Activated CD4-positive, alpha-beta T cell treated with anti-CD3 and anti-CD28 coated beads, Interleukin-2, amount 50 U/mL, for 24 hours (primary cell): ENCODE data around the gene BMPER.
A peak's percentile ranks its signal among the peaks of the same experiment; 100 is the strongest.

Experiments used
- DNase-seq, 2 donors: peaks; one replicate each; pipeline ENCODE4 v3.0.0-alpha.2; 2020; ENCODE audit warnings: low read depth in 1 of 2, low spot score in 1 of 2

BMPER gene

DNA sequence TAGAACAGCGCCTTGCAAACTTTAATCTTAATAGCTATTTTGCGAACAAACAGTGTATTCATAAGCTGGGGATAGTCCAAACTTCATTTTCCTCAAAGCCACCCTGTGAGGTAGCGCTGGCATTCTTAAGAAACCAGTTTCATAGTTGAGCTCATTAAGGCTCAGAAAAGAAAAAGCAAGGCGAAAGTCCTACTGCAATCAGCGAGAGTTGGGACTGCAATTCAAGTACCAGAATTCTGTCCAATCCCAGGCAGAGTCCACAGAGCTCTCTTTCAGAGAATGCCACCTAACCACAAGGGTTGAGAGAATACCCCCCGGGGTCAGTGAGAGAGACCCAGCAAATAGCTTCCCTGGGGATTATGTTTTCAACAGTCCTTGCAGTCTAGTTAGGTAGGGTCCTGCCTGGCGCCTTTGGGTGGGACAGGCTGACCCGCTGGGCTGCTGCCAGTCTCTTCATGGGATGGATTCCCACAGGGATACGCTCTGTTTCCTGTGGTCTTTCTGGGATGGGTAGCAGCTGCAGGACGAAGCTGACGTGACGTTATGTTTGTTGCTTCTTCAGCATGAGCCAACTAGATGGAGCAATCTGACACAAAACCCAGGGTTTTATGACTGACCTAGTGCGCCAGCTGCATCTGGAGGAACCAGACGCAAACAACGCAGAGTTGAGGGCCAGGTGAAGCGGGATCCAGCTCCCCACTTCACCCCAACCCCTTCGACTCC lies 16.0 kb downstream of the BMPER start:
- DNase-seq, result no peak

DNA sequence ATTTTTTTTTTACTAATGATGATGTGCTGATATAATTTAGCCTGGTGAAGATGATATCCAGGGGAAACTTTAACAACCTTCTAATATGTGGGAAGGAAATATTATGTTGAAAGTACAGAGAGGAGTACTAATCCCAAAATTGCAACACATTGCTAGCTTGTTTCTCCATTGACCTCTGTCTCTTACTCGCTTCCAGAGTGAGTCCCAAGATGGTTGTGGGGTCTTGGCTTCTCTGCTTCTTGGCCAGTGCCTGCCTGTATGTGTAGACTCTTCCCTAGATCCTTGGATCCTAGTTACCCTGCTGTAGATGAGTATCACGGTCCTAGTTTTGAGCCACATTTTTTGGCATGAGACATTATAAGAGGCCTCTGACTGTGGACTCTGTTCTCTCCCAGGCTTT lies 17.5 kb downstream of the BMPER start:
- no peak for DNase-seq

DNA sequence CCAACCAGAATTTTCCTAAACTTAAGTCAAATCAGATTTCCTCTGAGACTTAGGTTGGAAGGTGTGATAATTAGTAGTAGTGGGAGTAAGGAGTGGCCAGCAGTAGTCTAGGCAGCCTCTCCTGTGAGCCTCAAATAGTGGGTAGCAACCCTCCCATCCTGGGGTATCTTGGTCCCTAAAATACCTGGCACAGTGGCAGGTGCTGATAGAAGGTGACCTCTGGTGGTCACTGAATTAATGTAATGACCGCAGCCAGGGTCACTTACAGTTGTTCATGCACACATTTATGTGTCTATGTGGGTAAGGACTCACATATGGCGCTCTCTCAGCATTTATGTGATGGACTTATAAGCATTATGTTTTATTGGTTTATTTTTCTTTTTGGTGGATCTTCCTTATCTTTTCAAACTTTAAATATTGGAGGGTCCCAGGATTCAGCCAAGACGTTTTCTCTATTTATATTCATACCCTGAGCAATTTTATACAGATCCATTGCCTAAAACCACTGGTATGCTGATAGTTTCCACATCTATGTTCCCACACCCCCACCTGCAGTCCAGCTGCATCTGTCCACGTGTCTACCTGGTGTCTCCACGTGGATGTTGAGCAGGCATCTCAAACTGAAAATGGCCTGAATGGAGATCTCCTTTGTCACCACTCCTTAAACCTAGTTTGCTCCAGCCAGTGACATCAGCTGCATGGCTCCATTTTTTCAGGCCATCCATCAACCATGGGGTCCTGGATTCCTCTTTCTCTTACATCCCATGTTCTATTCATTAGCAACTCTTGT lies 18.3 kb downstream of the BMPER start:
- no peak for DNase-seq

DNA sequence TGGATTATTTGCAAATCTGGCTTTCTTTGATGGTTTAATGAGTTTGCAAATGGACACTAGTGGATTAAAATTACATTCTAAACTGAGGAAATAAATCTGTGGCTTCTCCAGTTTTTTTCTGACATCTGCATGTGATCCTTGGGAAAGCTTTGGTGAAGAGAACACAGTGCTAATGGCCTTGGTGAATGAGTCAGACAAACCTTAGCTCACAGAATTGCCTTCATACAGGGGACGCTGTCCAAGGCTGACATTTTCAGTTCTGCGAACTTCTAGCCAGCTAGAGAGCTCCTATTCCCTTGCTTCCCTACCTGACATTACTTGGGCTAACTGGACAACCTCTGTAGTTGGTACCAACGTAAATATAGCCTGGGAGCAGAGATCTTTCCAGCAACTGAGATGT lies 21.2 kb downstream of the BMPER start:
- no peak for DNase-seq

DNA sequence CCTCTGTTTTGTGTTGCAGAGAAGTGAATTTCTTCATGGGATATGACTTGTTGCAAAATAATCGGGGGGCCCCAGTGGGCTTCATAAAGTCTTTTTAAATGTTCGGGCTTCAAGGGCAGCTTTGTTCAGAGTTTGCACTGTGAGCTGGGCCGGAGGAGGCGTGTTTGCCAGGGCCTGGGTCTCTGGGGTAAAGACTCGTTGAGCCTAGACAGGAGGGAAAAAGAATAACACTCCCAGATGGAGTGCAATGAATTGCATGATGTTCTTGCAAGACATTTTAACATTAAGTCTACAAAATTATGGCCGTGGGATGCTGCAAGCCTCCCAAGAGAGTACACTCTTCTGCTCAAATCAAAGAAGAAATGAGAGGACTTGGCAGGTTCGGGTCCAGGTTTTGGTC lies 23.6 kb downstream of the BMPER start:
- DNase-seq, result no peak

DNA sequence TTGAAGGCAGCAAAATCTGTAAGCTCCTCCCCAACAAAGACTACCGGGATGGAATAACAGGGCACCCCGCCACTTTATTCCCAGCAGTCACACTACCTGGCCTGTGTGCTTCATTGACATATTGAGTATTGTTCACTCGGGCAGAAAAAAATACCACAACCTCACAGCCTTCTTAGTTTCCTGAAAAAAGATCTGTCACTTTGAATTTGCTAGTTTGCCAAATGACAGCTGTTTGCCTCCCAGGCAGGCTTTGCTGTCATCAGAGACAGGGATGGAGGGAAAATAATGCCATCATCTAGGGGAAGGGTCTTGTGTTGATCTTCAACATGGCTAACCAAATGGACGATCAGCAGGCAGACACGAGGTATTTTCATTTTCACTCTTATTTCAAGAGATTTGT lies 26.9 kb downstream of the BMPER start:
- no peak for DNase-seq

DNA sequence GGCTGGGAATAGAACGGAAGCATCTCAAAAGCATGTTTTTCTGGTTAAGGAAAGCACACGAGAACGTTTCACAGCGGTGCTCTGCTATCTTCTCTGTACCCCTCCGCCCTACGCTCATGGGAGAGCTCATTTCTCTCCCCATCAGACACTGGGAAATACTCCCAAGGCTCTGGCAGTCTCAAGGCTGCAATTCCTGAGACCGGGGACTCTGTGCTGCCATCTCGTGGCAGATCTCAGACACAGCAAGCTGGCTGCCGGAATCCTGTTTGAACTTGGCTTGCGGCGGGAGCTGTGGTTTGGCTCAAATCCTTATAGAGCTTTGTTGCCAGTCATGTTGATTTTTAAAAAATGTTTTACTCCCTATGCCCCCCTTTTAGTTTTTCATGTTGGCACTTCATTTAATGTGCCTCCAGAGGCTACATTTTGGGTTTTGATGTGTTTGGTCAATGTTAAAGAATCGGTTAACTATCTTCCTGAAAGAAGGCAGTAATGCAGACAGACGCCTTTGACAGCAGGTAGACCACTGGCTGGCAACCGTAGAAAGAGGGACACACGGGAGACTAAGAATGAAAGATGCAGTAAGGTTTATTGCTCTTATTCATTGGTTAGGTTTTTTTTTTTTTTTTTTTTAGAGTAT lies 27.6 kb downstream of the BMPER start:
- peak; percentile 37 to 46 for DNase-seq

DNA sequence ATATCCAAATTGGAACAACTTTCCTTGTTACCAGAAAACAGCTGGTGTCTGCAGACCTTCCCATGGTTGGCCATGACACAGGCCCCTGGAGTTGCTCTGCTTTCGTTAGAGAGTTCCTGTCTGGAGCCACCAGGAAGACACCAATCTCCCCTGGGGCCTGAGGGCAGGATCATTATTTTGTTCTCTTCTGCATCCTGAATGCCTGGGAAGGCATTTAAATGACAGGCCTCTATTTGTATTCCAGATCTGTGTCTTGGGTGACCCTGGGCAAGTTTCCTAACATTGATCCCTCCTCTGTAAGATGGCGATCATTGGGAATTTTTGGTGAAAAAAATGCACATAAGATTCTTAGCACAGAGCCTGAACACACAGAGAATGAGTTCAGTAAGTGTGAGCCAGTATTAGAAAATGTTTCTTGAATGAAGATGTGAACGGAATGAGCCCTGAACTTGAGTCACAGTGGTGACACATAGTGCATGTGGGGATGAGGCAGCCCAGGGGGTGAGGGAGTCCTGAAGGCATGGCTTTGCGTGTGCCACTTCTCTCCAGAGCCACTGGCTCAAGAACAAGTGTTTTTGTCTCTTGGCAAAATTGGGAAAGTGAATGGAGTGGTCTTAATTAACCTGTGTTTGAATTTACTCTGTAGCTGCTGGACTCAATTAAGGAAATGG lies 28.4 kb downstream of the BMPER start:
- DNase-seq, result no peak

DNA sequence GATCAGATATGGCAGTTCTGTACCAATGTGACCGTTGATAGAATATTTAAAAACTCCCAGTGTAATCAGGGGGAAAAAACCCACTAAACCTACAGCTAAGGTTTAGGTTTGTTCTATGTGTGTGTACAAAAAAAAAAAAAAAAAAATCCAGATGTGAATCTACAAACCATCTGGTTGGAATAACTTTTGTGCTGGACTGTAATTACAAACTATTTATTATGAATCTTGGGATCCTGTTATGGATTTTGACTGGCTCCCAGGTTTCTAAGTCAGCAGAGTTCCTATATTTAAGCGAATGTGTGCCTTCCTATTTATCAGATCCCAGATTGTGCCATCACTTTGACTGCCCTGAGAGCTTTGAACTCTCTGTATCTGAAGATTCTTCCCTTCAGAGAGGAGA lies 29.1 kb downstream of the BMPER start:
- DNase-seq, result no peak

DNA sequence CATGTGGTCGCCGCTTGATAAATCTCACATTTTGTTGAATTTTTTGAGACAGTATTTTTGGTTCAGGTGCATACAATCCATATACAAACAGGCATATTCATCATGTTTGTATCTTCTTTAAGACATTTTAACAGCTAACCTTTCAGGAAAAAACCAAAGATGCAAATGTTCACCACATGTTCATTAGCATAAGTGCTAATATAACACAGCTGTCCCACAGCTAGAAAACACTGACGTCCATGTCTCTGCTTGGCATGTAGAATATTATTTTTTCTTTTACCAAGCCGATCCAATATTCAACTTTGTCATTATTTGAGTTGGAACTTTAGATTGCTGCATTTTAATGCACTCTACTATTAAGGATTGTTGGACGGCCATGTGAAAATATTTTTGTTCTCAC lies 31.2 kb downstream of the BMPER start:
- no peak for DNase-seq

DNA sequence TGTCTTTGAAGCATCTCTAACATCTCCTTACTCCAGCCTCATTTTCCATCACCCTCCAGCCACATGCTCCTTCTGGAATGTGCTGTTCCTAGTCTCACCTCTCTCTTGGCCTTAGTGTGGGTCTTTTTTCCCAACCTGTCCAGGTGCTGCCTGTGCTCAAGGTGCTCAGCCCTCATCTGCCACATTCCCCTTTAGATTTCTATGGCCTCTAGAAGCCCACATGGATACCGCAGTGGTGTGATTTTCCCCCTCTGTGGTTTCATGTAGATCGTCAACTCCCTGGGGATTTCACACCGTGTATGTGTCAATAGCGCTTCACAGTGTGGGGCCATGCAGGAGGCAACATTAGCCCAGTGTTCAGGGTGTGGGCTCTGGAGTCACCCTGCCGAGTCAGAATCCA lies 32.5 kb downstream of the BMPER start:
- no peak for DNase-seq

DNA sequence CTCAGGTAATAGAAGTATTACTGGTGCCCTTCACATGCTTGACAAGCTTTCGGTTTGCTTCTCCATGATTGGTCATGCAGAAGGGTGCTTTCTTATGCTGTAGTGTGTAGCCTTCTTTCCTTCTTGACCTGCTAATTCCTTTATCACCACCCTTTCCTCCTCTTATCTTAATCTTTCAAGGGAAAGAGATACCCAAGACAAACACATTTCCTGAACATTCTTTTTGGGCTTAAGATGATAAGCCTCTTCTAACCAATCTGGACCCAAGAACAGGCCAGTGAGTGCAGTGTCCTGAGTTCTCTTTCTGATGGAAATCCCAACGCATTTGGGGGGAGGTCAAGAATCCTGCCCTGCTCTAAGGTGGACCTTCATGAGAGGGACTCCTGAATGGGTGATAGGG lies 33.8 kb downstream of the BMPER start:
- no peak for DNase-seq

DNA sequence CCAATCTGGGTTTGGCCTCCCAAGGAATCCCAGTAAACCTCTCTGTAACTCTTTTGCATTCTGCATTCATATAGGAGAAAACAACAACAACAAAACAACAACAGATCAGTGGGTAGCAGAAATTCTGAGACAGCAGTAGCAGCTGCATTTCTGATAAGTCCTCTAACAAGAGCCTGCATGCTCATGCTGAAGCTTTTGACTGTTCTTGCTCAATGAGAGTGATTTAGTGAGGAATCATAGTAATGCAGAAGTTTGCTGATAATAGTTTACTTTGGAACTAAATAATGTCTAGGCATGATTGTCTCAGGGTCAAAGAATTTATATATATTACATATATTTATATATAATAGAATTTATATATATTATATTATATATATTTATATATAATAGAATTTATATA lies 35.2 kb downstream of the BMPER start:
- DNase-seq, result no peak

DNA sequence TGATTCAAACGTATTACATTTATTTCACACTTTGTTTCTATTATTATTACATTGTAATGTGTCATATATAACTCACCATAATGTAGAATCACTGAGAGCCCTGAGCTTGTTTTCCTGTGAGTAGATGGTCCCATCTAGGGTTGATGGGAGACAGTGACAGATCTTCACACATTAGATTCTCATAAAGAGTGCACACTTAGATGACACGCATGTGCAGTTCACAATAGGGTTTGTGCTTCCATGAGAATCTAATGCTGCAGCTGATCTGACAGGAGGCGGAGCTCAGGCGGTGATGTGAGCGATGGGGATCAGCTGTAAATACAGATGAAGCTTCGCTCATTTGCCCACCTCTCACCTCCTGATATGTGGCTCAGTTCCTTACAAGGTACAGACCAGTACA lies 36.1 kb downstream of the BMPER start:
- no peak for DNase-seq

DNA sequence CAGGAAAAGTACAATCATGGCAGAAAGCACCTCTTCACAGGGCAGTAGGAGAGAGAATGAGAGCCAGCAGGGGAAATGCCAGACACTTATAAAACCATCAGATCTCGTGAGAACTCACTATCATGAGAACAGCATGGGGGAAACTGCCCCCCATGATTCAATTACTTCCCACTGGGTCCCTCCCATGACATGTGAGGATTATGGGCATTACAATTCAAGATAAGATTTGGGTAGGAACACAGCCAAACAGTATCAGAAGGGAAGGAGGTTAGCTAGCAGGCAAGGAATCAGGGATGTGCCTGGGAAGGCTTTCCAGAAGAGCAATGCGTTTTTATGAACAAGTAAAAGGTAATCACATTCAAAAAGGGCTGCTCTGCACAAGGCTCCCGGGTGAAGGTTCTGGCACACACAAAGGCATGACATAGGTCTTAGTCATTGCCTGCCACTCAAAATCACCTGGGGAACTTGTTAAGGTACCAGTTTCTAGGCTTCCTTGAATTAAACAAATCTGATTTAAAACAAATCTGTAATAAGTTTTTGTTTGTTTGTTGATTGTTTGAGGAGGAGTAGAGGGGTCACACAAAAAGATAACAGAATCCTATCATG lies 40.9 kb downstream of the BMPER start:
- DNase-seq, result no peak

DNA sequence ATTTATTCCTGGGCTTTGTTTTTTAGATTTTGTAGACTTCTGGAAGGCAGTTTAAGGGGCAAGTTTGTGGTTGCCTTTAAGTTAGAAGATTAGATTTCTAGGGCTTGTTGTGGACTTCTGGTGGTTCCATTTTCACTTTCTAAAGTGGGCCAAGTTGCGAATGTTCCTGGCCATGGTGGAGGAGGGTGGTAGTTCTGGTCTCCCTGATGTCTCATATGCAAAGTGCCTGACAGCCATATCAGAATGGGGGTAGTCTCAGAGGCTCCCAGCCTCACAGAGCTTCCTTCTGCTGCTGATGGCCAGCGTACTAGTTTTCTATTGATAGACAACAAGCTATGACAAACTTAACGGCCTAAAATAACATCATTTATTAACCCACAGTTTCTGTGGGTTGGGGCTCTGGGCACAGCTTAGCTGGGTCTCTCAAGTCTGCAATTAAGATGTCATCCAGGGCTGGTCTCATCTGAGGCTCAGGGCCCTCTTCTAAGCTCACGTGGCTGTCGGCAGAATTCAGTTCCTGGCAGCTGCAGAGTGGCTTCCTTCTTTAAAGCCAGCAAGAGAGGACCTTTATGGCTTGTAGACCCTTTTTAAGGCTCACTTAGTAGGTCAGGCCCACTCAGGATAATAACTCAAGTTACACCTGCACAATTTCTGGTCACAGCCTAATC lies 44.8 kb downstream of the BMPER start:
- no peak for DNase-seq

DNA sequence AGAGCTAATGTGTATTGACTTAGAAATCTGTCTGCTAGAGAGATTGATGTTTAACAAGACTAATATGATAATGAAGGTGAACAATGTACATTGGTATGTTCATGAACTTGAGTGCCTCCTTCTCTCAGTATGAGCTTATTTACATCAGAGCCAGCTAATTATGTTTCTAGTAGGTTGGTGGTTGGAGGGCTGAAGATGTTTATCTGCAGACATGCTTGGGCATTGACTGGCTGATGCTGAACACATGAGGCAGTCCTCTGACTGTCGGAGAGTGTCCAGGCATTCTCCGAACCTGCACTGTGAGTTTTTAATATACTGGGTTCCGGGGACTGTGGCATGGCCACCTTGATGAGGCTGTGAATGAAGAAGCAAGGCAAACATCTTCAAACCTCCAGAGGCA lies 47.5 kb downstream of the BMPER start:
- DNase-seq, result no peak

DNA sequence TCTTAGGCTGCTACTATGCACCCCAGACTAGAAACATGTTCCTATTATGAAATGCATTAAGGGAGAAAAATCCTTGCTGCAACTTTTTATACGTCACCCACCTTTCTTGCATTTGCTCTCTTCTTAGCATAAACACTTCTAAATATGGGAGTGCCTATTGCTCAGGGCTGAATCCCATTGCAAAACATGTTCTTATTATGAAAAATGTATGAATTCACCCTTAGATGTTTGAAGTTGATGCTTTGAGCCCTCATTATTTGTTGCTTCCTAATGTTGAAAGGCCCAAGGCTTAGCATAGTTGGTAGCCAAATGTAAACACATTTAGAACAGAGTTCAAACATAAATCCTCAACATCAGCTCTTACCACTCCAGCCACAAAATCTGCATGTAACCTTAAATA lies 52.8 kb downstream of the BMPER start:
- DNase-seq, result no peak

DNA sequence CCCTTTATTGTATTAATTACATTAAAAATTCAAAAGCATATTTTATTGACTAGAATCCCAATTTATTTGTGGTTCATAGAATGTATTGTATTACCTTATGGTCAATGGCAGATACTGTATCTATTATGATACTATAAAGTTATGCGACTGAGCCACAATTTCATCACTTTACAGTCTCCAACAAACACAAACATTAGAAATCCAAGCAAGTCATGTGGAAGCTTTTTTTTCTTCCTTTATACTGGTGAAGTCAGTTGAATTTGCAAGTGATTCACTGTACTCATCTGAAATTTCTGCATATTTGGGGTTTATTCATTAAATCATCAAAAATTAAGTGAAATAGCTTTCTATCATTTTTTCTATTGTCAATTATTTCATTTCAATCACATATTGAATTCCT lies 54.3 kb downstream of the BMPER start:
- DNase-seq, result no peak

DNA sequence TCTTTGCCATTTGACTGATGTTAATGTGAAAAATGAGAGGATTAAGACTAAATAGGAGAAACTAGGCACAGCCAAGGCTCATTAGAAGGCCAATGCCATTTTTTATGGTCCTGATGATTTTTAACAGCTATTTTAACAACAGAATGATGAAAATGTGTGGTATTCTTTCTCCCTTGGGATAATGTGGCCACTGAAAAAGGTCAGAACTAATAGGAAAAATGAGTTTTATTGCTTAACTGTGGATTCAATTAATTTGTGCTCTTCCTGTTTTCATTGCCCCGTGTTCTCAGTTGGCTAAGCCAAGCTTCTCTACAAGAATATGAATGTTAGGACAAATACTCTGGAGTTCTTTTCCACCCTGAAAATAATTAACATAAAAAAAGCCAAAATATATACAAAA lies 56.6 kb downstream of the BMPER start:
- no peak for DNase-seq
